SK-N-SH treated with all-trans-retinoic acid at 6 μM for 48 hours (cell line): ENCODE measurements around the gene CWC27.

Source experiments
- ARNTL ChIP-seq: fragments of 450-650 bp; formaldehyde crosslinking; IDR thresholded peaks from 2 replicates; pipeline ENCODE4 v1.5.0; 2020; ENCODE audit warnings: low read depth, mild to moderate bottlenecking, moderate library complexity, borderline replicate concordance
- BACH2 ChIP-seq: fragments of 250-450 bp; sonication (Bioruptor Pico); IDR thresholded peaks from 2 replicates; pipeline ENCODE4 v1.9.0; 2021; ENCODE audit warnings: mild to moderate bottlenecking, borderline replicate concordance
- CSDC2 ChIP-seq: fragments of 250-450 bp; sonication (Bioruptor Pico); IDR thresholded peaks from 2 replicates; pipeline ENCODE4 v1.5.0; 2020; ENCODE audit warnings: mild to moderate bottlenecking, moderate library complexity
- ESRRG ChIP-seq: fragments of 250-450 bp; sonication (Bioruptor Pico); IDR thresholded peaks from 2 replicates; pipeline ENCODE4 v1.6.1; 2021; ENCODE audit warnings: mild to moderate bottlenecking
- GLIS3 ChIP-seq: fragments of 250-450 bp; sonication (Bioruptor Pico); IDR thresholded peaks from 2 replicates; pipeline ENCODE4 v1.5.0; 2020; ENCODE audit warnings: mild to moderate bottlenecking, moderate library complexity
- PATZ1 ChIP-seq: fragments of 250-450 bp; sonication (Bioruptor Pico); IDR thresholded peaks from 2 replicates; pipeline ENCODE4 v1.8.0; 2020; ENCODE audit warnings: mild to moderate bottlenecking, moderate library complexity, borderline replicate concordance
- PPARA ChIP-seq: fragments of 250-450 bp; sonication (Bioruptor Pico); IDR thresholded peaks from 2 replicates; pipeline ENCODE4 v1.5.0; 2020; ENCODE audit warnings: mild to moderate bottlenecking, borderline replicate concordance
- RARB ChIP-seq: fragments of 250-450 bp; sonication (Bioruptor Pico); IDR thresholded peaks from 2 replicates; pipeline ENCODE4 v1.8.0; 2021; ENCODE audit warnings: mild to moderate bottlenecking, moderate library complexity
- SNAI2 ChIP-seq: fragments of 250-450 bp; sonication (Bioruptor Pico); IDR thresholded peaks from 2 replicates; pipeline ENCODE4 v1.5.0; 2020; ENCODE audit warnings: mild to moderate bottlenecking, moderate library complexity
- TCF4 ChIP-seq: fragments of 250-450 bp; sonication (Bioruptor Pico); IDR thresholded peaks from 2 replicates; pipeline ENCODE4 v1.8.0; 2021; ENCODE audit warnings: mild to moderate bottlenecking, moderate library complexity, borderline replicate concordance
- ZFP3 ChIP-seq: fragments of 250-450 bp; sonication (Bioruptor Pico); IDR thresholded peaks from 2 replicates; pipeline ENCODE4 v1.5.0; 2020; ENCODE audit warnings: mild to moderate bottlenecking, moderate library complexity

GRCh38 chr5:64742821-64743220 is 25.9 kb upstream of the CWC27 start:
- TF ChIP-seq CSDC2 (CRISPR knock-in tag), result no peak
- TF ChIP-seq TCF4 (CRISPR knock-in tag), result no peak
- TF ChIP-seq PPARA, result no peak
- no peak for TF ChIP-seq ARNTL (CRISPR knock-in tag)
- TF ChIP-seq ESRRG (CRISPR knock-in tag), result no peak
- no peak for TF ChIP-seq RARB (CRISPR knock-in tag)
- TF ChIP-seq GLIS3 (CRISPR knock-in tag), result no peak
- TF ChIP-seq SNAI2 (CRISPR knock-in tag), result no peak
- TF ChIP-seq BACH2 (CRISPR knock-in tag), result no peak
- no peak for TF ChIP-seq ZFP3 (CRISPR knock-in tag)
- no peak for TF ChIP-seq PATZ1 (CRISPR knock-in tag)
